Measurements from ENCODE around the gene VASH2.
"Not testable (repeated sequence)": the region's sequence is repeated elsewhere in the genome, so short reads cannot be mapped to it uniquely, and the experiment has no call there.

The VASH2 gene

DNA sequence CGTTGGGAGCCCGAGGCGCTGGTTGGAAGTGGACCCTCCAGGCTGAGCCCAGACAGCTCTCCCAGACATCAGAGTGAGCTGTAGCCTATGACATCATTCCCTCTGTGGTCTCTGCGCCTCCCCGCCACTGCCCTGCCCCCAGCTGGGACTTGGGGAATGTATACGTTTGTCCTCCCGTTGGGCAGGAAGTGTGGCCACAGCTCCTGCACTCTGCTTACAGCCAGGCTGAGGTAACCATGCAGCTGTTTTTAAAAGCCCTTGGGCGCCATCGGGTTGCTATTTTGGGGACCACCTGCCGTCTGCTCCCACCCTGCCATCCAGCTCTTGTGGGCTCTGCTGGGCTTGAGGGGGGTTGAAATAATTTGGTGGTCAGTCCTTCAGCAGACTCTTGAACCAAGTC, 7.8 kb downstream of the VASH2 start:
- no peak for DNase-seq

- DNase-seq = no peak
These were observed 9.2 kb downstream of the VASH2 start for GRCh38 chr1:212959266-212960220.

DNA sequence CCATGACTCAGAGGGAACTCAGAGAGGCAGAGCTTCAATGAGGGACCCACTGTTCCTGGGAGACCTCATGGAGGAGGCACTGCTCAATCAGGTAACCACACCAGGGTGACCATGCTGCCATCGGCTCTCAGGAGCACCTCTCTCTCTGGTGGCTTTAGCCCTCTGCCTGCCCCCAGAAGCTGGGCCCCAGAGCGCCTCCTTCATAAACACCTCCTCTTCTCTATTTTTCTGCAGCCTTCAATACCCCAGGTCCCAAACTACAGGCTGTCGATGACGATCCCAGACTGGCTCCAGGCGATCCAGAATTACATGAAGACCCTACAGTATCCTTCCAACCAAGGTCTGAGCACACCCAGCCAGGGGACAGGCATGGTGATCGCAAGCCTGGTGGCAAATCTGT, 10.6 kb downstream of the VASH2 start:
- DNase-seq = no peak

DNA sequence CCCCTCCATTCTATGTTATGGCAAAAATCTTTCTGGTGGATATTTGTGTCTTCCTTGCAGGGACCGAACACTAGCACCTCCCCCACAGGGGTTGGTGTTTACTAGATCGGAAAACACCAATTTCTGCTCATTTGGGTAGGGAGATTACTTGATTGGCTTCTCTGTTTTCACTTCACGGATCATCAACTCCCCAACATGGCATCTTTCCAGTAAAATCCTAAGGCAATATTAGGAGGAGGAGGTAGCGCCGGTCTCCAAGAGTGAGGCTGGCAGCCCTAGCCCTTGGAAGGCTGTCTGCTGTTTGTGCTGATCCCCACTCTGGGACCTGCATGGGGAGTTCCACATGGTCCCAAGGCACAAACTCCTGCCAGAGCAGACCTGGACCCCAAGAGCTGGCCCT, 12.2 kb downstream of the VASH2 start:
- no peak for DNase-seq

- no peak for DNase-seq
These were observed 13.8 kb downstream of the VASH2 start for GRCh38 chr1:212964102-212964501.

- DNase-seq = not testable (repeated sequence)
These were observed 14.7 kb downstream of the VASH2 start for GRCh38 chr1:212964993-212965392.

- no peak for DNase-seq
These were observed 16.3 kb downstream of the VASH2 start for GRCh38 chr1:212966616-212967015.

GRCh38 chr1:212967801-212968200, 17.5 kb downstream of the VASH2 start:
- DNase-seq = no peak

- DNase-seq = no peak
These were observed 18.1 kb downstream of the VASH2 start for GRCh38 chr1:212968368-212968863.

DNA sequence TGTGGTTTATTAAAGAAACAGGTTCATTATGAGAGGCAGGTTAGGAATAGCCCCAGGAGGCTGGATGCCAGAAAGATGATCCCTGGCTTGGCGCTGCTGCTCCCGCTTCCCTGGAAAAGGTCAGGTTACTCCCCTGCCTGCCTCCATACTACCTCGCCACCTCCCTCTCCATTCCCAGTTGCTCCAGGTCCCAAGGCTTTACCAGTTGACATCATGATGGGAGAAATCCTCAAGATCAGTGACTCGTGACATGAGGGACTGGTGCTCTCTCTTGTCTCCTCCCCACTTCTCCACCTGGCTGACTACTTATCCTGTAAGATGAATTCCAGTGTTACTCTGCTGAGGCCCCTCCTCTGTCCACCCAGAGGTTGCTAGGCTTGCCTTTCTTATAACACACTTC, 19.7 kb downstream of the VASH2 start:
- no peak for DNase-seq

DNA sequence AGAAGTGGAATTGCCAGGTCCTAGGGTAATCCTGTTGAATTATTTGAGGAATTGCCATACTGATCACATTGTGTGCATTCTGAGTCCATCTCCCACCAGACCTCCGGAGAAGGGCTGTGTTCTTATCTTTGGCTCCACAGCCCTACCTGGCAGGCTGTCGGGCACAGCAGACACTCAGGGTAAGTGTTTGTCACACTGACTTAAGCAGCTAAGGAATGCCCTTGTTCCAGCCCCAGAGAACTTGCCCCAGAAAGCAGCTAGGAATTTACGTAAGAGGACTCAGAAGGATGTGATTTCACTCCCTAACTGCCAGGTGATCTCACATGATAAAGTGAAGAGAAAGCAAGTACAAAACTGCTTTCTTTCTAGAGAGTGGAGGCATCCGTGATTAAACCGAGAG, 21.0 kb downstream of the VASH2 start:
- DNase-seq = no peak

DNA sequence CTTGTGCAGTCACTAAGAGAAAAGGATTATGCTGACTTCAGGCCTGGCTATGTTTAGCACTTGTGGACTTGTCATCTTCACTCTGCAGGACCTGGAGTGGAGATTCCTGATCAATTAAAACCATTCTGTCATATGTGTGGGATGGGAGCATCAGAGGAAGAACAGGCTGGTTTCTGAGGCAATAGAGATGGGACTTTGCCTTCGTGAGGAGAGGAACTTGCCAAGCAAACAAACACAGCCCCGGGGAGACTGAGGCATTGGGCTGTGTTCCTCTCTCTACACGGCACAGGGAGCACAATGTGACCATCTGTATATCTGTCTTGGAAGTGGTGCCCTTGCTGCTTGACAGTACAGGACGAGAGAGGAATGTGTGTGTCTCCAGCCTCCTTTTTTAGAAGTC, 23.1 kb downstream of the VASH2 start:
- DNase-seq = no peak

DNA sequence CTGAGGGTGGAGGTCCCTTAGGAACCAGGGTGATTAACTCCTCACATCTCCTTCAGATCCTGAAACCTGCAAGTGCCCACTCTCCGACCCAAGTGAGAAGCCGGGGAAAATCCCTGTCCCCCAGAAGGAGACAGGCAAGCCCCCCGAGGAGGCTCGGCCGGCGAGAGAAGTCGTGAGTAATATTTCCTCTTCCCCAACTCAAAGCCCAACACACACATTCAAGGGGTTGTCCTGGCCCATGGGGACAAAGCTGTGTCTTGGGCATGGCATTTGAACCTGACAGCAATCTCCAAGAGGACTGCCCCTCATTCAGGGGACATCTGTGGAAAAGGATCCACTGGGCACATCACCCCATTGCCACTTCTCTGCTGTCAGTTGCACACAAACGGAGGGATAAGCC, 23.6 kb downstream of the VASH2 start:
- no peak for DNase-seq

DNA sequence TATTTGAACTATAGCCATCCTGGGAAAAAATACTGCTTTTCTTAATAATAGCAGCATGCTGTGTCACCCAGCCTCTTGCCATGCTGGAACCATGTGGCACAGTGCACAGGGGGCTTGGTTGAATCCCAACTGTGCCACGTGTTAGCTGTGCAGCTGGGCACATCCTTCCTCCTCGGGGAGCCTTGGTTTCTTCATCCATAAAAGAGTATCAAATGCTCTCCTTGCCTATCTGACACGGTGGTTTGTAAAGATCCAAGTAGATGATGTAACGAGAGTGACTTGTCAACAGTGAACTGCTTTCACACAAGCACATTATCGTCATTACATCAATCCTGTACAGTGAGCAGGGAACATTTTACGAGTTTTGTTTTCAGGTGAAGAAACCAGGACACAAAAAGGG, 24.4 kb downstream of the VASH2 start:
- no peak for DNase-seq

GRCh38 chr1:212975111-212975918, 25.0 kb downstream of the VASH2 start:
- no peak for DNase-seq

- no peak for DNase-seq
These were observed 26.2 kb downstream of the VASH2 start for GRCh38 chr1:212976586-212976985.

- no peak for DNase-seq
These were observed 27.7 kb downstream of the VASH2 start for GRCh38 chr1:212977781-212978645.

DNA sequence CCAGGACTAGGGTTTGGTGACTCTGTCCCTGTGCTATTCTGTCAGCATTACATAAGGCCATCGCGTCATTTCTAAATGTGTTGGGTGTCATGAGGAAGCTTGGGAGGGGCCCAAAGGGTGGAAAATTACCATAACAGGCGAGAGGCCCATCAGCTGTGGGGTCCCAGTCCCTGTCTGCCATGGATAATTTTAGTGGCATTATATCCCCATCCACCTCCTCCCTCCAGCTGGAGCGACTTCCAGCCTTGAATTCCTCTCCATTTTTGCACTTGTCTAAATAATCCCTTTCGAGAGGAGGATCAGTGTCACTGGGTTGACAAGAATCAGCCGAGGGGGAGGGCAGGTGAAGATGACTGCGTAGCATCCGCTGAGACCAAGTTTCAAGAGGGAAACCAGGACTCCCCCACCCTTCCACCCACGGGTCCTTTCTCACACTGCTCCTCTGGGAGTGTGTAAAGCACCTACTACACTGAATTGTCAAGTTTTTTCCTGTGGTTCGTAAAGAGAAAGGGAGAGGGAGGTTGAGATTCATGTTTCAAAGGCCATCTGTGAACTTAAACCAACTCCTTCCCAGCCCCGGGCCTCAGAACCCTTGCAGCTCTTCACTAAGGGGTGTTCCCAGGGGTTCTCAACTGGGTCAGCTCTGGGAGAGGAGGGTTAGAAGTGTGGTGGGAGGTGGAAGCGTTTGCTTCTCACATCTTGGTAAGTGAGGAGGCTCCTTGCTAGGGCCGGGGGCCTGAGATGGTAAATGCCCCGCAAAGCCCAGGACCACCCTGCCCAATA, 29.2 kb downstream of the VASH2 start:
- DNase-seq = peak; percentile 33

GRCh38 chr1:212980123-212980785, 29.9 kb downstream of the VASH2 start:
- no peak for DNase-seq

GRCh38 chr1:212981025-212981495, 30.7 kb downstream of the VASH2 start:
- DNase-seq = no peak

Data from activated naive CD4-positive, alpha-beta T cell treated with Interleukin-2 at 50 U/mL for 16 hours (primary cell).